Lower leg skin (tissue), 3 donors: ENCODE measurements around the gene DLG2.

Source experiments
- POLR2A ChIP-seq, 2 donors: fragments of 450-650 bp; IDR thresholded peaks; one replicate each; pipeline ENCODE4 v1.6.1; 2016 to 2017; ENCODE audit warnings: antibody characterized with exemption in 2 of 2, mild to moderate bottlenecking in 1 of 2, moderate library complexity in 1 of 2
- TF ChIP-seq, protein P1 (sequence below), 3 donors: fragments of 450-650 bp; IDR thresholded peaks; one replicate each; pipeline ENCODE4 v1.5.1; 2016; ENCODE audit warnings: antibody characterized with exemption in 3 of 3, mild to moderate bottlenecking in 3 of 3, moderate library complexity in 2 of 3

DNA sequence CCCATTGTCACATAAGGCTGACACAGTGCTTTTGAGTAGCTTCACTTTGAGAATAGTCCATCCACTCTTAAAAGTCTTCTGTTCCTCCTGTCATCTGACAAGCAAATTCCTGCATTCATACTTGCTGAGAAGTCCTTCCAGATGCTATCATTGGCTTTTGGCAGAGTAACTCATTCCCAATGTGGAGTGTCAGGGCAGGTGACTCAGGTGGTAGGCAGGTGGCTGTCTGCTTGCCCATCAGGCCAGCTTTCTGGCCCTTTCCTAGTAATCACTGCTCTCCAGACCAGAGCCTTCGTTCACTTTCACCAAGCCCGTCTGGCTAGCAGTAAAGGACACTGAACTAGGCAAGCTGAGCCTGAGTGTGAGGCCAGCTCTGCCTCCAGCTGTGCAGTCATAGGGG lies 2178.5 kb downstream of the DLG2 start:
- TF ChIP-seq, protein P1, sequence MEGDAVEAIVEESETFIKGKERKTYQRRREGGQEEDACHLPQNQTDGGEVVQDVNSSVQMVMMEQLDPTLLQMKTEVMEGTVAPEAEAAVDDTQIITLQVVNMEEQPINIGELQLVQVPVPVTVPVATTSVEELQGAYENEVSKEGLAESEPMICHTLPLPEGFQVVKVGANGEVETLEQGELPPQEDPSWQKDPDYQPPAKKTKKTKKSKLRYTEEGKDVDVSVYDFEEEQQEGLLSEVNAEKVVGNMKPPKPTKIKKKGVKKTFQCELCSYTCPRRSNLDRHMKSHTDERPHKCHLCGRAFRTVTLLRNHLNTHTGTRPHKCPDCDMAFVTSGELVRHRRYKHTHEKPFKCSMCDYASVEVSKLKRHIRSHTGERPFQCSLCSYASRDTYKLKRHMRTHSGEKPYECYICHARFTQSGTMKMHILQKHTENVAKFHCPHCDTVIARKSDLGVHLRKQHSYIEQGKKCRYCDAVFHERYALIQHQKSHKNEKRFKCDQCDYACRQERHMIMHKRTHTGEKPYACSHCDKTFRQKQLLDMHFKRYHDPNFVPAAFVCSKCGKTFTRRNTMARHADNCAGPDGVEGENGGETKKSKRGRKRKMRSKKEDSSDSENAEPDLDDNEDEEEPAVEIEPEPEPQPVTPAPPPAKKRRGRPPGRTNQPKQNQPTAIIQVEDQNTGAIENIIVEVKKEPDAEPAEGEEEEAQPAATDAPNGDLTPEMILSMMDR (IDR thresholded peaks at IDR 0.05): no peak
- no peak for TF ChIP-seq POLR2A (IDR thresholded peaks at IDR 0.05)
